HepG2 (cell line): ENCODE results near the gene CNTF. TPM values are rescaled to one million over a fixed set of nuclear protein-coding genes. Genes with fewer than 3 reads are reported as not detected.

Experiments used
- ATAC-seq: fragments of 200-7000 bp; cut with Tn5 transposase; 3 replicates; pipeline ENCODE4 v1.9.1; 2020; ENCODE audit warnings: mild to moderate bottlenecking, moderate library complexity
- BruUV-seq: library from RNA; stranded (reverse); fragments of 400-500 nt; replicated peaks from 2 replicates; lab custom pipeline; 2021; lab: Mats Ljungman, UMichigan
- CTCF ChIA-PET: fragments of 300-600 bp; formaldehyde crosslinking; extraction: SDS; loops from one replicate; lab custom pipeline; 2021; ENCODE audit warnings: low total read pairs, inconsistent platforms, low intra/inter-chr PET ratio; lab: Yijun Ruan, JAX
- POLR2A ChIA-PET: fragments of 350-600 bp; sonication (Branson Sonifier 250); formaldehyde crosslinking; loops from one replicate; lab custom pipeline; 2020; ENCODE audit warnings: antibody characterized with exemption, inconsistent platforms; lab: Yijun Ruan, JAX
- DNase-seq: peaks from one replicate; pipeline ENCODE4 v3.0.0-alpha.2; 2015; ENCODE audit warnings: low spot score
- FAIRE-seq: peaks from 3 replicates; lab custom pipeline; 2011; peaks lifted over from hg19 to GRCh38; lab: Jason Lieb, UNC
- H2AFZ ChIP-seq: one replicate; pipeline ENCODE4 v1.6.1; 2011; ENCODE audit warnings: low read length, inconsistent platforms
- H3K27ac ChIP-seq: fragments of 300-600 bp; 3 replicates; pipeline ENCODE4 v1.8.0; 2011; ENCODE audit warnings: mixed run types, mild to moderate bottlenecking, mixed read lengths, low read length, inconsistent platforms; ENCODE audit not compliant: insufficient read depth; ENCODE audit errors: extremely low read length
- H3K27me3 ChIP-seq, 2 experiments: fragments of 200-600 bp in 1 of 2; 2 replicates in 1 of 2; 3 replicates in 1 of 2; pipeline versions ENCODE4 v1.6.0 to v1.8.0; 2011; ENCODE audit warnings: low read length in 2 of 2, mild to moderate bottlenecking in 2 of 2, moderate library complexity in 2 of 2, inconsistent platforms in 1 of 2; ENCODE audit not compliant: insufficient read depth in 2 of 2, control insufficient read depth in 1 of 2
- H3K36me3 ChIP-seq, 2 experiments: fragments of 200-600 bp in 1 of 2; replicated peaks in 1 of 2; 2 replicates in 1 of 2; 3 replicates in 1 of 2; pipeline versions ENCODE4 v1.5.1 to v1.8.0; 2011; ENCODE audit warnings: low read length in 2 of 2, inconsistent platforms in 1 of 2; ENCODE audit not compliant: insufficient read depth in 2 of 2, control insufficient read depth in 1 of 2
- H3K4me1 ChIP-seq: 2 replicates; pipeline ENCODE4 v1.5.1; 2012; ENCODE audit warnings: low read length, inconsistent platforms; ENCODE audit not compliant: insufficient read depth
- H3K4me2 ChIP-seq: 2 replicates; pipeline ENCODE4 v1.6.0; 2011; ENCODE audit warnings: low read depth, low read length, inconsistent platforms
- H3K4me3 ChIP-seq, 3 experiments: fragments of 200-600 bp in 1 of 3; sonication (generic), shearing (Covaris generic) in 1 of 3; replicated peaks in 1 of 3; 2 replicates each; pipeline ENCODE4 v1.5.1; 2011 to 2016; ENCODE audit warnings: low read length in 3 of 3, inconsistent platforms in 2 of 3, low read depth in 2 of 3, mild to moderate bottlenecking in 2 of 3, control low read depth in 1 of 3, mixed read lengths in 1 of 3; ENCODE audit not compliant: insufficient read depth in 1 of 3
- H3K79me2 ChIP-seq: one replicate; pipeline ENCODE4 v1.6.1; 2011; ENCODE audit warnings: low read length, inconsistent platforms; ENCODE audit not compliant: insufficient read depth
- H3K9ac ChIP-seq: 2 replicates; pipeline ENCODE4 v1.6.0; 2011; ENCODE audit warnings: mild to moderate bottlenecking, low read depth, low read length, inconsistent platforms; ENCODE audit not compliant: insufficient read depth
- H3K9me3 ChIP-seq: 2 replicates; pipeline ENCODE4 v1.5.1; 2012; ENCODE audit warnings: mild to moderate bottlenecking, low read length
- H4K20me1 ChIP-seq: 2 replicates; pipeline ENCODE4 v1.6.0; 2011; ENCODE audit warnings: inconsistent platforms, mild to moderate bottlenecking, low read length, moderate library complexity; ENCODE audit not compliant: insufficient read depth
- ATF5 ChIP-seq: sonication (generic); formaldehyde crosslinking; IDR thresholded peaks from 2 replicates; pipeline ENCODE4 v1.4.0; 2020; ENCODE audit warnings: mild to moderate bottlenecking, low read depth, missing genetic modification reagents
- BATF2 ChIP-seq: sonication (generic); formaldehyde crosslinking; IDR thresholded peaks from 2 replicates; pipeline ENCODE4 v1.8.0; 2022; ENCODE audit warnings: mild to moderate bottlenecking, missing genetic modification reagents, moderate library complexity
- BRF2 ChIP-seq: sonication (generic); formaldehyde crosslinking; IDR thresholded peaks from 2 replicates; pipeline ENCODE4 v1.8.1; 2022; ENCODE audit warnings: mild to moderate bottlenecking, missing genetic modification reagents
- CENPT ChIP-seq: sonication (generic); formaldehyde crosslinking; IDR thresholded peaks from 2 replicates; pipeline ENCODE4 v1.8.0; 2022; ENCODE audit warnings: low read depth, mild to moderate bottlenecking, moderate library complexity, missing genetic modification reagents
- DMAP1 ChIP-seq: IDR thresholded peaks from 2 replicates; pipeline ENCODE4 v1.6.1; 2016
- MIER3 ChIP-seq: IDR thresholded peaks from 2 replicates; pipeline ENCODE4 v1.6.1; 2016; ENCODE audit warnings: missing compliant biosample characterization, borderline replicate concordance
- MTERF4 ChIP-seq: sonication (generic); formaldehyde crosslinking; IDR thresholded peaks from 2 replicates; pipeline ENCODE4 v1.8.0; 2023; ENCODE audit warnings: mild to moderate bottlenecking, missing genetic modification reagents
- SOX5 ChIP-seq: IDR thresholded peaks from 2 replicates; pipeline ENCODE4 v1.6.1; 2016; ENCODE audit warnings: borderline replicate concordance
- TEAD3 ChIP-seq: optimal IDR thresholded peaks from 2 replicates; pipeline ENCODE3; 2016; ENCODE audit warnings: borderline replicate concordance
- TOPORS ChIP-seq: sonication (generic); formaldehyde crosslinking; IDR thresholded peaks from 2 replicates; pipeline ENCODE4 v1.8.0; 2023; ENCODE audit warnings: mild to moderate bottlenecking, missing genetic modification reagents
- ZFP41 ChIP-seq: sonication (generic); formaldehyde crosslinking; IDR thresholded peaks from 2 replicates; pipeline ENCODE4 v1.4.0; 2020; ENCODE audit warnings: mild to moderate bottlenecking, missing genetic modification reagents, borderline replicate concordance
- ZNF205 ChIP-seq: IDR thresholded peaks from 2 replicates; pipeline ENCODE4 v1.6.1; 2018; ENCODE audit warnings: missing biosample characterization, missing genetic modification reagents
- ZNF569 ChIP-seq: sonication (generic); formaldehyde crosslinking; IDR thresholded peaks from 2 replicates; pipeline ENCODE4 v1.5.0; 2020; ENCODE audit warnings: mild to moderate bottlenecking, missing genetic modification reagents, moderate library complexity, borderline replicate concordance
- ZNF644 ChIP-seq: IDR thresholded peaks from 2 replicates; pipeline ENCODE4 v1.6.1; 2016; ENCODE audit warnings: low read depth
- ZNF891 ChIP-seq: sonication (generic); formaldehyde crosslinking; IDR thresholded peaks from 2 replicates; pipeline ENCODE4 v1.5.0; 2020; ENCODE audit warnings: mild to moderate bottlenecking, missing genetic modification reagents
- ZSCAN30 ChIP-seq: sonication (generic); formaldehyde crosslinking; IDR thresholded peaks from 2 replicates; pipeline ENCODE4 v1.5.0; 2020; ENCODE audit warnings: mild to moderate bottlenecking, missing genetic modification reagents
- ZXDC ChIP-seq: sonication (generic); formaldehyde crosslinking; IDR thresholded peaks from 2 replicates; pipeline ENCODE4 v1.5.0; 2020; ENCODE audit warnings: mild to moderate bottlenecking, missing genetic modification reagents
- WGBS: methylation state at CpG from one replicate; pipeline ENCODE4 v1.1.6; 2017; ENCODE audit warnings: low lambda C conversion rate; 5-methylcytosine and 5-hydroxymethylcytosine counted together
- in situ Hi-C: cut with HindIII; loops from 2 replicates; pipeline ENCODE4 v1.10.0; 2017; ENCODE audit warnings: low pct_unique_long_range_greater_than_20kb; ENCODE audit not compliant: extremely low pct_ligation_motif_present
- intact Hi-C: fragments of 100-400 bp; cut with micrococcal nuclease; formaldehyde crosslinking; loops from one replicate; pipeline ENCODE4 v1.10.0; 2022; ENCODE audit not compliant: unreplicated experiment
- polyA plus RNA-seq, 8 experiments: library from polyadenylated mRNA; depleted of rRNA in 3 of 8; stranded (reverse) in 7 of 8; unstranded in 1 of 8; fragments of >200 nt; fragmentation: Illumina TruSeq in 4 of 8; extraction: Trizol in 4 of 8; gene quantifications; 2 replicates each; pipeline versions ENCODE4 v1.2.1 to v1.2.3, GENCODE V29; 2011 to 2016; ENCODE audit warnings: low read depth in 4 of 8, missing spikeins in 1 of 8, mixed read lengths in 1 of 8; ENCODE audit not compliant: insufficient read depth in 1 of 8
- total RNA-seq, 5 experiments: library from RNA; depleted of rRNA; stranded (reverse); fragments of >200 nt; fragmentation: Illumina TruSeq; extraction: Trizol; gene quantifications; 2 replicates each; pipeline ENCODE4 v1.2.3, GENCODE V29; 2016; ENCODE audit warnings: low read depth in 1 of 5

Gene CNTF
- total and polyA plus RNA-seq, 2 of the 13 experiments (the other 11 are each of a cell fraction or from before 2014, with no cell fraction given): 0.51 to 2.3 TPM

- no peak for TF ChIP-seq ZSCAN30
- no peak for TF ChIP-seq ZXDC (CRISPR knock-in tag)
- no peak for TF ChIP-seq DMAP1 (CRISPR knock-in tag)
- no peak for TF ChIP-seq ZNF205 (CRISPR knock-in tag)
Measured at GRCh38 chr11:58649623-58650022, 27.2 kb downstream of the CNTF start (continued).

- Histone ChIP-seq H3K4me1 (peaks cover 9% of the 10 kb centered on the region; the same call in 1 of the 2 replicates), H3K36me3 (no peaks in the 10 kb centered on the region), H3K79me2 (no peaks in the 10 kb centered on the region), H4K20me1 (no peaks in the 10 kb centered on the region), H3K9me3 (peaks cover 11% of the 10 kb centered on the region; the same call in 1 of the 2 replicates), H3K4me3 (no peak overlapping the region), H2AFZ (no peak overlapping the region), H3K27ac (no peak overlapping the region), H3K9ac (no peak overlapping the region), H3K27me3 (no peaks in the 10 kb centered on the region), H3K4me2 (no peak overlapping the region)
- BruUV-seq: no TSS peak
- CTCF ChIA-PET: no interaction called here
- in situ Hi-C loops: loop anchor here (5.0 to 10.0 kb wide), 2 partner anchors 137 to 254 kb away; no protein-coding TSS in a partner anchor
- ATAC-seq: no peak
- POLR2A ChIA-PET: no interaction called here
- TF ChIP-seq CENPT (CRISPR knock-in tag) (no peak), ZFP41 (CRISPR knock-in tag) (no peak), ZNF569 (CRISPR knock-in tag) (no peak), BATF2 (CRISPR knock-in tag) (no peak), BRF2 (CRISPR knock-in tag) (no peak), MIER3 (CRISPR knock-in tag) (no peak), TEAD3 (CRISPR knock-in tag) (no peak), TOPORS (CRISPR knock-in tag) (no peak), SOX5 (CRISPR knock-in tag) (no peak), ZNF644 (CRISPR knock-in tag) (no peak), ATF5 (CRISPR knock-in tag) (no peak), MTERF4 (CRISPR knock-in tag) (no peak), ZNF891 (CRISPR knock-in tag) (no peak)
- no peak for FAIRE-seq
- intact Hi-C loops: loop anchor here (10.0 kb wide), 1 partner anchor 484 kb away; no protein-coding TSS in a partner anchor
- DNase-seq: no peak
- WGBS: 0% methylated on average over 1 of the region's 1 CpG
Measured at GRCh38 chr11:58650496-58650895, 28.0 kb downstream of the CNTF start.
